ENCODE measurements around the gene CLCNKB. TPM values are rescaled to one million over a fixed set of nuclear protein-coding genes. Genes with fewer than 3 reads are reported as not detected.

CLCNKB gene
- total and polyA plus RNA-seq, 2 donors (not counting 3 experiments of a cell fraction or from before 2014, with no cell fraction given): 0.18 TPM; not detected in 1

- no peaks in the 10 kb centered on the region for H4K20me1 ChIP-seq (replicated peaks; ENCODE audit: control insufficient read depth, extremely low read depth, insufficient read depth, low read length)
- peaks cover 0 to under 1% of the 10 kb centered on the region in 2 experiments for H3K27me3 ChIP-seq (ENCODE audit: control insufficient read depth in 2 of 2, insufficient read depth in 2 of 2, low read length in 2 of 2)
- H3K79me2 ChIP-seq (ENCODE audit: control insufficient read depth, insufficient read depth, low read length): no peaks in the 10 kb centered on the region
- H2AFZ ChIP-seq (ENCODE audit: low read depth, low read length): no peak overlapping the region
- H3K4me3 ChIP-seq (replicated peaks in 1 of 3; ENCODE audit: insufficient read depth in 1 of 3, low read depth in 1 of 3, low read length in 3 of 3): no peak overlapping the region
- DNase-seq (ENCODE audit: low read depth, low spot score): no peak
- no peak for FAIRE-seq
- ChIA-PET CTCF (interaction anchor here (1.0 to 2.9 kb wide), 13 partner anchors 9 to 202 kb away, joined by 3 to 34 read pairs (median 5); no protein-coding TSS in a partner anchor), POLR2A (no interaction called here)
- H3K36me3 ChIP-seq (ENCODE audit: control insufficient read depth in 2 of 2, extremely low read depth in 1 of 2, insufficient read depth in 2 of 2, low read length in 2 of 2): no peaks in the 10 kb centered on the region
- no TSS peak for BruUV-seq (replicated peaks)
- H3K9me1 ChIP-seq (replicated peaks; ENCODE audit: control insufficient read depth, extremely low read depth, insufficient read depth, low read length): no peaks in the 10 kb centered on the region
- no peaks in the 10 kb centered on the region for H3K4me1 ChIP-seq (ENCODE audit: control insufficient read depth, extremely low read depth, insufficient read depth, low read length)
- dilution Hi-C loops (cut with MboI; ENCODE audit: extremely low pct_ligation_motif_present, low sequenced_read_pairs) (no loop called here), intact Hi-C loops (cut with micrococcal nuclease) (loop anchor here (1.0 to 2.0 kb wide), 6 partner anchors 37 to 202 kb away; no protein-coding TSS in a partner anchor)
- H3K27ac ChIP-seq (ENCODE audit: insufficient read depth, low read depth, low read length): no peak overlapping the region
- TF ChIP-seq POLR2A (IDR thresholded peaks at IDR 0.05; ENCODE audit: low read depth, low read length) (no peak), EZH2 (IDR thresholded peaks at IDR 0.05; ENCODE audit: borderline replicate concordance, low read depth, low read length, severe bottlenecking) (no peak), GATA2 (IDR thresholded peaks at IDR 0.05; ENCODE audit: insufficient read depth, insufficient read length, low read depth, low read length) (no peak), POLR2AphosphoS5 (IDR thresholded peaks at IDR 0.05; ENCODE audit: insufficient read depth, low read depth, low read length) (no peak), CTCF (IDR thresholded peaks at IDR 0.05; ENCODE audit: extremely low read depth in 1 of 2, insufficient read depth in 1 of 2, low read depth in 1 of 2, low read length in 2 of 2) (no peak), MAX (IDR thresholded peaks at IDR 0.05; ENCODE audit: insufficient read depth, insufficient read length) (no peak), MYC (IDR thresholded peaks at IDR 0.05; ENCODE audit: low read depth, low read length) (no peak), JUN (IDR thresholded peaks at IDR 0.05; ENCODE audit: borderline replicate concordance, insufficient read depth, insufficient read length, low read depth) (no peak), FOS (IDR thresholded peaks at IDR 0.05; ENCODE audit: borderline replicate concordance, insufficient read depth, low read length) (no peak)
- H3K4me2 ChIP-seq (ENCODE audit: insufficient read depth, low read length): no peak overlapping the region
- H3K9ac ChIP-seq (replicated peaks; ENCODE audit: extremely low read depth, insufficient read depth, low read length): no peak overlapping the region
- H3K9me3 ChIP-seq (replicated peaks; ENCODE audit: control insufficient read depth, insufficient read depth, low read length): no peaks in the 10 kb centered on the region
Observed at GRCh38 chr1:15994081-15994480, 49.5 kb upstream of the CLCNKB start.
